GM20431 (cell line): Measurements from ENCODE around the gene GUK1.

Experiments
- in situ Hi-C: fragments of 300-500 bp; cut with MseI, MboI; formaldehyde crosslinking; loops from one replicate; pipeline ENCODE4 v1.15.0; 2020; ENCODE audit warnings: low sequenced_read_pairs; ENCODE audit not compliant: unreplicated experiment

The GUK1 gene

DNA sequence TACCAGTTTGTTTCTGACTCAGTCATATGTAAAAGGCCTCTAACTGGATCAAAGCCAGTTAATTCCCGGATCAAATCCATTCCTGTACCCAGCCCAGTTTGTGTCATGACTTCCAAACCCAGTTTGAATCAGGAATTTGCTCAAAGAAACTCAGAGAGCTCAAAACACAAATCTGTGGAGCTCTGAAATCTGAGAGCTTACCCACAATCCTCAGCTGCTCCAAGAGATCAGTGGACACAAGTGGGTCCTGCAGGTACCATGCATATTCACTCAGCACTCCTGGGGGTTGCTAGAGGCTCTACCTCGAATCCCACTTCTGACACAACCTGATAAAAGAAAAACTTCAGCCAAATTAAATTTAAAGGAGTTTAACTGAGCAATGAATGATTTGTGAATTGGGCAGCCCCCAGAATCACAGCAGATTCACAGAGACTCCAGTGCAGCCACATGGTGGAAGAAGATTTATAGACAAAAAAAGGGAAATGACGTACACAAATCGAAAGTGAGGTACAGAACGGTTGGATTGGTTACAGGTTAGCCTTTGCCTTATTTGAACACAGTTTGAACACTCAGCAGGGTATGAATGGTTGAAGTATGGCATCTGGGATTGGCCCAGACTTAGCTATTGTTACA is 19.1 kb upstream of the GUK1 start:
- in situ Hi-C loops = no loop called here

DNA sequence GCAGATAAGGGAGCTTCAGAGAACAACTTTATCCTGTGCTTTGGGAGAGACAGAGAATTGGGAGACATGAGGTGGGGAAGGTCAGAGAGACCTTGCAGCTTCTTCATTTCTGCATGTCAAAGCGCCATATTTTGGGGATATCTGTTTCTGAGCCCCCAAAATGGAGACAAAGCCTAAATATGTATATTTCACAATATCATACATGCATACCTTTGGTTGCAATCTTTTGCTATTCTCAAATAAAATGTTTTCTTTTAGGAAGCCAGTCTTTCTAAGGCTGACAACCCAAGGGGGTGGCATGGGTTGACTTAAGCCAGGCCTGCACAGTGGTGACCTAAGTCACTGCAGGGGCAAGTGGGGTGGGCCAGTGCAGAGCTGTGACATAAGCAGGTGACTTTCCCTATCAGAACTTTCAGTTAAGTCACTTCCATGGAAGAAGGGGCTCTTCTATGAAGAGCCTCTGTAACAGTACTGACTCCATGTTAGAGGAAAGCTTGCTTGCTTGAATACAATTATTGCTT is 17.1 kb upstream of the GUK1 start:
- in situ Hi-C loops = no loop called here

DNA sequence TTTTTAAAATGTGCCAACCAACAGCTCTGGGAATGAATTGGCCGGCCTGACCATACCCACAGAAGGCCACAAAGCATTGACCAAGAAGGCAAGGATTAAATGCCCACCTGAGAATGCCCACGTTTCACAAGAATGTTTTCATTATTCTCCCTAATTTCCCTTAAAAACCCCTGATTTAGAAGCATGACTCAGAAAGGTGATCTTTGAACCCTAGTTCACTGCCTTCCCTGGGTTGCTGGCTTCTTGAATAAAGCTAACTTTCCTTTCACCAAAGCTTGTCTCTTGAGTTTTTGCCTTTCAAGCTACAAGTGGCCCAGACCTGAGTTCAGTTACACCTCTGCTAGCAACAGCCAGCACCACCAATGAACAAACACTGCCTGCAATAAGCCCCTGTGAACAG is 16.6 kb upstream of the GUK1 start:
- in situ Hi-C loops = no loop called here

DNA sequence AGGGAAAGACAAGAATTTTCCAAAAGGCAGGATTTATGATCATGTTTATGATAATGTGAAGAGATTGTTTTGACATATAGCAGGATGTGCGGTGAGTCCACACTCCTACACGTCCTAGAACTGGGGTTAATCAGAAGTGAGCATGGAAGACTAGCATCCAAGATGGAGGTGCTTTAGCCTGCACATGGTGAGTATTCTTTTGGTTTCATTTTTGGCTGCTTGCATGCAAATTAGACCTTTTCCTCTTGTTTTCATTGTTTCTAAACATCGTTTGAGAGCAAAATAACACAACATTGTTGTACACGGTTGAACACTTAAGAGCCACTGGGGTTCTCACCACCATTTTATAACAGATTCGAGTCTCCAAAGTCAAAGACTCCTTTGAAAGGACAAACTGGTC is 14.9 kb upstream of the GUK1 start:
- in situ Hi-C loops = no loop called here

DNA sequence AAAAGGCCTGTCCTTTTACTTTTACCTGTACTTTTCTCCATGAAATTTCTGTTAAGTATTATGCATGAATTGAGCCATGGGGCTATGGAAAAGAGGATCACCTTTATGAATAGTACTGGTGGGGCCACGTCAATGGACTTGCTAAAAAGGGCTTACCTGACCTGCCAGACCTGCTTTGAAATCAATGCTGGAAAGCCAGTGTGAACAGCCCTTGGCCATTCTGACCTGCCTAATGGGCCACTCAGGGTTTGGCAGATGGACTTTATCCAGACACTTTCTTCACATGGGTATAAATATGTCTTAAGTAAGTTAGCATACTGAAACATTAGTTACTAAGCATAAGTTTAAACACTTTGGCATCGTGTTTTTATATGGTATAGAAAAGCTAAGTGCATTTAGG is 8.3 kb upstream of the GUK1 start:
- in situ Hi-C loops = no loop called here

DNA sequence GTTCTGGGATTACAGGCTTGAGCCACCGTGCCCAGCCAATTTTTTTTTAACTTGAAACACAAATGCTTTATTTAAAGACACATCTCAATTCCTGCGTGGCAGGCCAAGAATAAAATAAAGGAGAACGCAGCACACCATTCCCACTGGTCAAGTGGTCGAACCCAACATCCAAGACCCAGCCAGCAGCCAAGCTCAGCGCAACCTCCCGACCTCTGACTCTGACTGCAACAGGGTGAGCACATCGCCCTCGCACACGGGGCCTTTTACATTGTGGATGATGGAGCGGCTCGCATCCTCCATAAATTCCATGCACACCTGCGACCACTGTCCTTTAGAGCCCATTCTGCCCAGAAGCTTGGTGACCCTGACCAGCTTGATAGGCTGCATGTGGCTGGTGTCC is 5.5 kb upstream of the GUK1 start:
- in situ Hi-C loops = no loop called here

DNA sequence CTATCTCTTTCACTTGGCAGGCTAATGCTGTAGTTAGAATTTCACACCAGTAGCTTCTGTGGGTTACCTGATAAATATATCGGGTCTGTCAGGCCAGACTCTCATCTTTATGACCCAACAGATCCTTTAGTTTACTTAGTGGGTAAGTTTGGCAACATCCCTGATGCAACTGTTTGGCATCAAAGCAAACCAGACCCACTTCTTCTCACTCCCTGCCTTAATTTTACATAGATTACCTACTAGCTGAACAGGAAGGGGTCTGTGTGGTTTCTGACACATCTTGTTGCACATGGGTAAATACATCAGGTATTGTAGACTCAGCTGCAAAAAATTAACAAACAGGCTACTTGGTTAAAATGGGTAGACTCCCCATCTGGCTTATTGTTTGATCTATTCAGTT is 3.2 kb upstream of the GUK1 start:
- in situ Hi-C loops = no loop called here

DNA sequence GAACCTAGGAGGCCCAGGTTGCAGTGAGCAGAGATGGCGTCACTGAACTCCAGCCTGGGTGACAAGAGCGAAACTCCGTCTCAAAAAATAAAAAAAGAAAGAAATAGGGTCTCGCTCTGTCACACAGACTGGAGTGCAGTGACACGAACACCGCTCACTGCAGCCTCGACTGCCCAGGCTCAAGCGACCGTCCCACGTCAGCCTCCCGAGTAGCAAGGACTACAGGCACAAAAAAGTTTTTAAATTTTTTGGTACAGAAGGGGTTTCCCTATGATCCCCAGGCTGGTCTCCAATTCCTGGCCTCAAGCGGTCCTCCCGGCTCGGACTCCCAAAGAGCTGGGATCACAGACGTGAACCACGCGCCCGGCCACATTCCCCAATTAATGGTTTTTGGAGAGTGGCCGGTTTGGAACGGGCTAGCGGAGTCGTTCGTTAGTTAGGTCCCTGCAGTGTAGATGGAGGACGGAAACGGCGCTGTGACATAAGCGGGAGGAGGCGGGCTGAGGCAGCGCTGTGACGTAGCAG is 611 bp upstream of the GUK1 start:
- in situ Hi-C loops = no loop called here

DNA sequence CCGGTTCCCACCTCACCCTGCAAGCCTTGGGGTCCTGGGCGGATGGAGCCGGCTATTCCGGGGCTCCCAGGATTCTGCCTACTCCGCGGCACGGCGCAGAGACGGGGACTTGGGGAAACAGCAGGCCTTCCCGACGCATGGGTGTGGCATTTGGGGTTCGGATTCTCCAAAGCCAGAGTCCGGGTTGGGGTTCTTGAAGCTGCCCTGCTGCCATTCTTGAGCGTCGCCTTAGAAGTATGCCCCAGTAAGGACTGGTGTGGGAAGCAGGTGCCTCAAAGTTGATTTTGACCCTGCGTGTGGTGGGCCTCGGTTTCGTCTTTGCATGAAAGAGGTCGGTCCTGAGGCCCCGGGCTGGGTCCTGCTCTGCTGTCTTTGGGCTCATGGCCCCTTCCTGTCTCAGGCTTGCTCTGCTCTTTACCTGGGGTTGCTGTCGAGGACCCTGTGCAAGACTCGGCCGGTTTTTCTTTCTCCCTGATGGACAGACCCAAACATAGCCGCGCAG is 696 bp downstream of the GUK1 start:
- in situ Hi-C loops = no loop called here

DNA sequence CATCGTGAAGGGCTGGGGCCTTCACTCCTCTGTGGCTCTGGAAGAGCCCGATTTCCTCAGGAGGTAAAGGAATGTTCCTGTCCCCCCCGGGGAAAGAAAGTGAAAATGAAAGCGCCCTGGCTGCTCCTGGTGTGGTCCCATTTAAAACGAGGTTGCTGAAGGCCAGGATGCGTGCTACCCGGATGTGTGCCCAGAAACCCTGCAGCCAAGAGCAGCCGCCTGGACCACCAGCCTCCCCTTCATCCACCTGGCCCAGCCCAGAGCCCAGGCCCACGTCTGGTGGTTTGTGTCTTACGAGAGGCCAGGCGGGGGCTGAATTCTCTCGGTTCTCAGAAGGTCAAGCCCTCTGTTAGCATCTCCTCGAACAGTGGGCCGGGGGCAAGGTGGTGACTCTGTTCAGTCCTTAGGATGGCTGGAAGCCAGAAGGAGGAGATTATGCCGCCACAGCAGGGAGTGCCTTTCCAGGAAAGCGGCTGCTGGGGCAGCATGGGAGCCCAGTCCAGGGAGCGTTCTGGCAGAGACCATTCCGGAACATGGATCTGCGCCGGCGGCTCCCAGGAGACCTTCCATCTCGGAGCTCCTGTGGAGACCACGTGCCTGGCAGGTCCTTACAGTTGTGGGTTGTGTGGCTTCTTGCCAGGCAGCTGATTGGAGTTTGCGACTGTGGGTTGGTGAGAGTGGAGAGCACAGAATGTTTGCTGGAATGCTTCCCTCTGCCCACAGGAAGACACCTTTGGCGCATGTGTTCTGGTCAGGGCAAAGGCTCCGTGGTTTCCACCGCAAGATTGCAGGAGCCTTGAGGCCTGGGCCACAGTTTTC is 1.4 kb downstream of the GUK1 start:
- in situ Hi-C loops = no loop called here

DNA sequence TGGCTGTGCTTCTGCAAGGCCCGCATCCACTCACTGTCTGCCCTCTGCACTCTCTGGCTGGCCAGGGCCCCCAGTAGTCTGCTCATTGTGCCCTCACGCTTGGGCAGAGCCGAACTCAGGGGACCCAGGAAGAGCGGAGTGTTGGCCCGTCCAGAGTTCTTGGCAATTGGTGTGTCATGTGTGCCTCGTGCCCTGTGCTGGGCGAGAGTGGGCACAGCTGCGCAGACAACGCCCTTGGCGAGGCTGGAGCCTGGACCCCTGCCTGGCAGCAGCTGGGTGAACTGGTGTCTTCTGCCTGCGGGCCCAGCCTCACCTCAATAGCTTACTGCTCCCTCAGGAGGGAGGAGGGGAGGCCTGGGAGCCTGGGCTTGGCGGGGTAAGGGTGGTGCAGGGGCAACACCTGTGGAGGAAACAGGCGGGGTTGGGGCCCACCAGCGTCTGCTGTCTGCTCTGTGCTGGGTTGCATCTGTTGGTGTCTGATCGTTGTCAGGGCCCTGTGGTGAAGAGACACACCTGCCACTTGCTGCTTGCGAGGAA is 2.1 kb downstream of the GUK1 start:
- in situ Hi-C loops = no loop called here

DNA sequence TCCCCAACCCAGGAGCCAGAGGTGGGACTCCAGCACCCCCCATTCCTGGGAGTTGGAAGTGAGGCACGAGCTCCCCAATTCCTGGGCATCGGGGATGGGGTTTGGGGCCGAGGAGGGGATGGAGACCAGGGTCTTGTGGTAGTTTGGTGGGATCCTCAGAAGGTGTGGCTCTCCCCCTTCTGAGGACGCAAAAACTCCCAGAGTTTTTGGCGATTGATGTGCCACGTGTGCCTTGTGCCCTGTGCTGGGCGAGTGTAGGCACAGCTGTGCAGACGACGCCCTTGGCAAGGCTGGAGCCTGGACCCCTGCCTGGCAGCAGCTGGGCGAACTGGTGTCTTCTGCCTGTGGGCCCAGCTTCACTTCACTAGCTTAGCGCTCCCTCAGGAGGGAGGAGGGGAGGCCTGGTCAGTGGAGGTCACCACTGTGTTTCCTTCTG is 2.6 kb downstream of the GUK1 start:
- in situ Hi-C loops = no loop called here

DNA sequence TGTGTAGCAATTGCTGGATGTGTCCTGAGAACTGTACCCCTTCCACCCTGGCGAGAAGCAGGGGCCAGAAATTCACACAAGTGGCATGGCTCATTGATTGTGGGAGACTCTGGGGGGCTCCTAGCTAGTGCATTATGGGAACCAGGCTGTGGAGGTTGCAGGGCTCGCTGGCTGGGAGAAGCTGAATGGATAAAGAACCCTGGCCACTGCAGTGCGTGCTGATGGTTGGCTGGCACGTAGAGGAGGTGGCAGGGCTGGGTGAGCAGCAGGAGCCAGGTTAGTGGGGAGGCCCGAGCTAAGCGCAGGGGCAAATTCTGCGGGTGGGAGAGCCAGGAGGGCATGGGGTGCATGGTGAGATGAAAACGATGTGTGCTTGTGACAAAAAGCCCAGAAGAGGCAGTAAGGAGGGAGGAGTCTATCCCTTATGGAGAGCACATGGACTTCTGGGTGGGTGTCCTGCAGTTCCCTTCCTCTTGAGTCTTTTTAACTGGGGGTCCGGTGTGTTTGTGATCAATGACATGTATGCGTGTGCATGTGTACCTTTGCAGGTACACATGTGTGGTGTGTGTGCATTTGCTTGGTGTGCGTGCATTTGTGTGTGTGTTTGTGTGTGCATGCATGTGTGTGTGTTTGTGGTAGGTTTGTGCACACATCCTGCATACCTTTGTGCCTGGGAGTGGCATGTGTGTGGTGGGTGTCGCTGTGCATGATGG is 3.6 kb downstream of the GUK1 start:
- in situ Hi-C loops = no loop called here

DNA sequence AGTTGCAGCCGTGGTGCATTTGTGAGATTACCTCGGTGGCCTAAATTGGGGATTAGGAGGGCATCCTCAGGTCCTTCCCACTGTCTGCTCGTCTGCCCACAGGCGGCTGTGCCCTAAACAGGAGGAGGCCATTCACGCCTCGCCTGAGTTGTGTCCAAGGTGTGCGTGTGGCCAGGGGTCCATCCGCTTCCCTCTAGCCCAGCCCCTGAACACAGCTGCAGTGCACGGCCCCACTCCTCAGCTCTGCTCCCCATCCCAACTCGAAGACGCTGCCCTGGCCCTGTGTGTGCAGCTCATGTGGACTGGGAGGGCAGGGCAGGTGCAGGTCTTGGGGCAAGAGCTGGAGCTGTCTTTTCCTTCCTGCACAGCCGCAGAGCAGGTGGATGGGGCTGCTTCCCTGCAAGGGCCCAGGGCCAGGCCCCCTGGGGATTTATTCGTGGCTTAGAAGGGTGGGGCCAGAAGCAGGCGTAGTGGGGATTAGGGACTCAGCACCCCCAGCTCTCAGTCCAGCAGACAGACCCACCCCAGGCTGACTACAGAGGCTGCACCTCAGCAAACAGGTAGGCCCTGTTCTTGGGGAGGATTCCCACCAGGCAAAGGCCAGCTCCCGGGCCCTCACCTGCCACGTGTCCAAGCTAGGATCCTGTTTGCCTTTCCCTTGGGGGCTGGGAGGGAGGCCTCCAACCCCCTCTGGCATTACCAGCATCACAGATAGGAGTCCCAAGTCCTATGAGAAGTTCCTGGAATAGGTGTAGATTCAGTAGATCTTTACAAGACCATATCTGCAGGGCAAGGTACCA is 4.3 kb downstream of the GUK1 start:
- in situ Hi-C loops = no loop called here

DNA sequence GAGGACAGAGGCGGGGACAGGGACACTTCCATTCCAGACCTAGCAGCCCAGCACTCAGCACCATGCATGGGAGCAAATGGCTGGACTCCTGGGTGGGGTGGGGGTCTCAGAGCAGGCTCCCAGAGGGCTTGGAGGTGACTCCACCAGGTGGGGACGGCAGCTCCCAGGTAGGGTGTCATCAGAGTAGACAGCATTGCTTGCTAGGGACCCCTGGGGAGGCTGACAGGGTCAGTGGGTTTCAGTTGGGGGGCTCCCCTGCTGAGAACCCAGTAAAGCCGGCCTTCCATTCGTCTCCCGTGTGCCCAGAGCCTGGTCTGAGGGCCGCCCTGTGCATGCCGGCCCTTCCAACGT is 4.9 kb downstream of the GUK1 start:
- in situ Hi-C loops = no loop called here

DNA sequence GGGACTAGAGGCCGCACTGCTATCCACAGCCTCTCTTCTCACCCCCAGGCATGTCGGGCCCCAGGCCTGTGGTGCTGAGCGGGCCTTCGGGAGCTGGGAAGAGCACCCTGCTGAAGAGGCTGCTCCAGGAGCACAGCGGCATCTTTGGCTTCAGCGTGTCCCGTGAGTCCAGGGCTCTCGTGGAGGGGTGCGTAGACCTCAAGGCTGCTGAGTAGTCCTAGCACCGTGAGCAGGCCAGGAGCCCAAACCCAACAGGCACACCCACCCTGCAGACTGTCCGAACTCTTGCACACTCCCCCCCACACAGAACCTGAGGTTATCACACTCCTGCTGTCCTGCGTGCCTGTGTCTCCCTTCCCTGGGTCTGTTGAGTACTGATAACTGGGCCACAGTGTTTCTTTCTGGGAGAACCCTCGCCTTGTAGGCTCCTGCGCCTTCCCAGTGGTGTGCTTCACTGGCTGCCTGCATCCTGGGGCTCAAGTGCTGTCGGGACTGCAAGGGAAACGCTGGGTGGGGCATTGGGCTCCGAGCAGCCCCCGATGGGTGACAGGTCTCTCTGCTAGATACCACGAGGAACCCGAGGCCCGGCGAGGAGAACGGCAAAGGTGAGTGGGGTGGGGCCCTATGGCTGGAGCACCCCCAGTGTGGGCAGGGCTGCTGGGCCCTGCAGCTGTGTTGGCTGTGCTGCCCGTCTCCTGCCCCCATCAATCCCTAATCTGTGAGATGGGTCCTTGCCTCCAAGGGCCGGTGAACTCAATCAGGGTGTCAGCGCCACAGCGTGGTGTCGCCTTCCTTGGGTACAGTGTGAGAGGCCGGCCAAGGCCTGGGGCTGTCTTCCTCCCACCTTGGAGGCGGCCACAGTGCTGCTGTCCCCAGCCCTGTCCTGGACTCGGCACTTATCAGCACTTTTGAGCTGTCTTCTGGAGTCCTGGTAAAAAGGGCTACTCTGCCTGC is 5.7 kb downstream of the GUK1 start:
- in situ Hi-C loops = no loop called here

DNA sequence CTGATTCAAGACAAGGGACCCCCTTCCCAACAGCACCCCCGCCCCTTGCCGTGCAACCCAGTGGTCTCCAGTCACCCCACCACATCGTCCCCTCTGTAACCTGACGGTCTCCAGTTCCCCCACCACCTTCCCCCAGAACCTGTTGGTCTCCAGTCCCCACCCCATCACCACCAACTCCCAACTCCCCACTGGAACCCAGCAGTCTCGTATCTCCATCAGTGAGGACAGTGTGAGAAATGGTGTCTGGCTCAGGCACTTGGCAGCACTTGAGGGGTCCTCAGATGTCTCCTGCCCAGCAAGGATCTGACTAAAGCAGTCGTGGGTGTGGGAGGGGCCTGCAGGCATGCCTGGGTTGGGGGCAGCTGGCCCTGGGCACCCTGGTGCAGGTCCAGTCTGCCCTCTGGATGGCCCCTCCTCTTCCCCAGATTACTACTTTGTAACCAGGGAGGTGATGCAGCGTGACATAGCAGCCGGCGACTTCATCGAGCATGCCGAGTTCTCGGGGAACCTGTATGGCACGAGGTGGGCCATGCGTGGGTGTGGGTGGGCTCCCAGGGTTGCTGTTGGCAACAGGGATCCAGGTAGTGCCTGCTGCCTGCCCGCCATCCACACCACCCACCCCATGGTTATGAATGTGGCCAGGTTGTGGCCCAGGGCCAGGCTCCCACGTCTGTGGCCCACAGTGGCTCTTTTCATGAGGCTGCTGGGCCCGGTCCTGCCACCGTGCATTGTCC is 6.5 kb downstream of the GUK1 start:
- in situ Hi-C loops = no loop called here

DNA sequence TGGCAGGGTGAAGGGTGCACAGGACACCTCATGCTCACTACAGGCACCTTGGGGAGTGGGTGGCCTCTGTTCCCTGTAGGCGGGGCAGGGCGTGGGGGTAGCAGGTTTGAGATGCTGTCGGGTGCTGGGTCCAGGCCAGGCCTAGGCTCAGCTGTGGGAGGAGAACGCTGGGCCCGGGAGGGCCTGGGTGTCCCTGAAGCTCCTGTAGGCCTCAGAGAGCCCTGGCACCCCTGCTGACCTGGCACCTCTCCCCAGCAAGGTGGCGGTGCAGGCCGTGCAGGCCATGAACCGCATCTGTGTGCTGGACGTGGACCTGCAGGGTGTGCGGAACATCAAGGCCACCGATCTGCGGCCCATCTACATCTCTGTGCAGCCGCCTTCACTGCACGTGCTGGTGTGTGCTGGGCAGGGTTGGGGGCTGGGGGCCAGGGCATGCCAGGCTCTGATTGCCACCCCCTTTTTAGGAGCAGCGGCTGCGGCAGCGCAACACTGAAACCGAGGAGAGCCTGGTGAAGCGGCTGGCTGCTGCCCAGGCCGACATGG is 7.1 kb downstream of the GUK1 start:
- in situ Hi-C loops = no loop called here
